HG03354 (cell line): Measurements from ENCODE around the gene MYO7B.

Experiments used
- ATAC-seq: cut with Tn5 transposase; IDR thresholded peaks from one replicate; pipeline ENCODE4 v1.9.1; 2021; ENCODE audit warnings: mild to moderate bottlenecking; ENCODE audit not compliant: unreplicated experiment, poor library complexity, severe bottlenecking

MYO7B gene

DNA sequence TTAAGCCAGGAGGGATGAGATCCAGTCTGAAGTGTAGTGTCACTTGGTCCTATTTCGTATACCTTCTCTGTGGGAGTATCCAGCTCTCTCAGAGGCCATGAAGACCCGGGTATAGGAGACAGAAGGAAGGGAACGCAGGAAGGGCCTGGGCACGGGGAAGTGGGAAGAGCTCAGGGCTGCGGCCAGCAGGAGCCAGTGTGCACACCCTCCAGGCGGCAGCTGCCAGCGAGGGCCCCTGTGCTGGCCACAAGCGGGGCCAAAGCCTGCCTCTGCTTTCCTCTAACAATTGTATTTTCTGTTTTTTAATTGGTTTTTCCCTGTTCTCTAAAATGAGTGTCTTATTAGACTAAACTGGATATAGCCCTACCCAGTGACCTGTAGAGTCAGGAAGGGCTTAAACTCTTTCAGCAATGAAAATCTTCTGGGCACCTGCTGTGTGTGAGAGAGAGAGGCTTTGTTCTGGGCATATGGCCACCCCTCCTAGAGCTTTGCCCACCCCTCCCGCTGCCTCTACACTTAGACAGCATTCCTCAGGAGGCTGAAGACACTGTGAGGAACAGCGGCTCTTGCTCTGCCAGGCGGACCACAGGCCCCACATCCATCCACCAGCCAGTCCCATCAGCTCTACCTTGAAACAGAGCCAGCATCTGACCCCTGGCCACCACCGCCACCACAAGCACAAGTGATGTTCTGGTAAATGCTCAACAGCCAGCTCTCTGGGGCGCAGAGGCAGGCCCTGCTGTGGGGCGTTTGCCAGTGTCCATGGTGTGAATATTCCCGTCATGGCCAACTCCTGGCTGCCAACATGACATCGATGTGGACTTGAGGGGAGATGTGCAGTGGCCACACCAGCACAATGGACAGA lies 120.0 kb downstream of the MYO7B start:
- ATAC-seq, result no peak

DNA sequence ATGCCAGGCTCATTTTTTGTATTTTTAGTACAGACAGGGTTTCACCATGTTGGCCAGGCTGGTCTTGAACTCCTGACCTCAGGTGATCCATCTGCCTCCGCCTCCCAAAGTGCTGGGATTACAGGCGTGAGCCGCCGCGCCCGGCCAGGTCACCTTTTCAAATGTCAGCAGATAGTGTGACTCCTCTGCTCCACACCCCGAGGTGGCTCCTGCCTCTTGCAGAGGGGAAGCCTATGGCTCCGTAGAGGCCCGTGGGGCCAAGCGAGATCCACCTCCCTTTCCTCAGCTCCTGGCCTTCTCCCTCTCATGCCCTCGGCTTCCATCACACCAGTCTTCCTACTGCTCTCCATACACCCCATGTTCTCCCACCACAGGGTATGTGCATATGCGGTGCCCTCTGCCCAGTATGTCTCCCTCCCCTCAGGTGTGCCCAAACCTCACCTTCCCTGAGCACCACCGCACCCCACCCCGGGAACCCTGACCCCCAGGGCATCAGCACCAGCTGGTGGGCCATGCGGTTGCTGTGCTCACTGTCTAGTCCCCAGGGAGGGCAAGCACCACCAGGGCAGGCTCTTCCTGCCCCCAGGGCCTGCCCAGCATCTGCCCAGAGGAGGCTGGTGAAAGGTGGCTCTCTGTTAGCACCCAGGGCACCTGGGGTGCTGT lies 121.2 kb downstream of the MYO7B start:
- ATAC-seq, result no peak

DNA sequence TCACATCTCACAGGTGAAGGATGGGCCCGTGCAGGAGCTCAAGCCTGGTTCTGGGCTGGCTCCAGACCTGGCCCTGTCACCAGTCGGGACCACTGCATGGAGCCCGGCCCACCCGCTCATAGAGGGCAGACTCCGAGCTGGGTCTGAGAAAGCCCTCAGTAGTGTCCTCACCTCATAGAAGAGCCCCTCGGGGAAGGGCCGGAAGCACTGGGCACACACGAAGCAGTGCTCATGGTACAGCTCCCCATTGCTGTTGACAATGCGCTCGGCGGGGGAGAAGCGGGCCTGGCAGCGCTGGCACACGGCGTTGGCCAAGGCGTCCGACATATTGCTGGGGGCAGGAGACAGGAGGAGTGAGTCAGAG lies 121.7 kb downstream of the MYO7B start:
- no peak for ATAC-seq

DNA sequence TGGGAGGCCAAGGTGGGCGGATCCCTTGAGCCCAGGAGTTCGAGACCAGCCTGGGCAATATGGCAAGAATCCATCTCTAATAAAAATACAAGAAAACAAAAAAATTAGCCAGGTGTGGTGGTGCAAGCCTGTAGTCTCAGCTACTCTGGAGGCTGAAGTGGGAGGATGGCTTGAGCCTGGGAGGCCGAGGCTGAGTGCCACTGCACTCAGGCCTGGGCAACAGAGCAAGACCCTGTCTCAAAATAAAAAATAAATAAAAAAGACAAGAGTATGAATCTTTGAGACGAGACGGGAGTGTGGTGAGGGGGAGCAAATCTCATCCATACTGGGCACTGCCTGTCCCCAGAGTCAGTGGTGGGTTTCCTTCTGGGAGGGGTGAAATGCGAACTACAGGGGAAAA lies 122.7 kb downstream of the MYO7B start:
- no peak for ATAC-seq

DNA sequence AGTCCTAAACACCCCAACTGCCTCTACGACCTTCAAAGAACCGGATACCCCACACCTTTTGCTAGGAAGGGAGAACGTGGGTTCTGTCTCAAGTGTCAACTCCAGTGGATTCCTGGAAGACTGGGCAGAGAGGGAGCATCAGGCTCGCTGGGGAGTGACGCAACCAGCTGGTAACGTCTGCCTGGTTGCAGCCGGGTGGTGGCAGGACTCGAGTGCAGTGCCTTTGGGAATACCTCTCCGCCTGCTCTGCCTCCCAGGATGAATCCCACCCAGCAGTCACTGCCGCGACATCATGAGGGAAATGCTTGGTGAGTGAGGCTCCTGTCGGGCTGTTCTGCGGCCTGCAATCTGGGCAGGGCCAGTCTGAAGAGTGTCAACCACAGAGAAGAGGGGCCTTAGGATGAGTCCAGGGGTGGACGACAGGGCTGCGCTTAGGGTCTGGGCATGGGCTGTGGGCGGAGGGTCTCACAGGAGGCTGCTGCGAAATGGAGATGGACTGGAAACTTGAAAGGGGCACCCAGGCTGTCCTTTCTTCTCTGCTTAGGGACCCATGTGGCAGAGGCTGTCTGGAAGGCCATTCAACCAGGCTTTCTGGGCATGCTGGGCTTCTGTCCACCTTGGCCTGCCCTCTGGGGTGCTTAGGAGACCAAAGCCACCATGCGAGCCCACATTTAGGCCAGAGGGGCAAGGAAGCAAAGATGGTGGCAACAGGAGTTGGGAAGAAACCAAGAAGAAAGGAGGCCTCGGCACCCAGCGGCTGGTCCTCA lies 123.3 kb downstream of the MYO7B start:
- no peak for ATAC-seq

DNA sequence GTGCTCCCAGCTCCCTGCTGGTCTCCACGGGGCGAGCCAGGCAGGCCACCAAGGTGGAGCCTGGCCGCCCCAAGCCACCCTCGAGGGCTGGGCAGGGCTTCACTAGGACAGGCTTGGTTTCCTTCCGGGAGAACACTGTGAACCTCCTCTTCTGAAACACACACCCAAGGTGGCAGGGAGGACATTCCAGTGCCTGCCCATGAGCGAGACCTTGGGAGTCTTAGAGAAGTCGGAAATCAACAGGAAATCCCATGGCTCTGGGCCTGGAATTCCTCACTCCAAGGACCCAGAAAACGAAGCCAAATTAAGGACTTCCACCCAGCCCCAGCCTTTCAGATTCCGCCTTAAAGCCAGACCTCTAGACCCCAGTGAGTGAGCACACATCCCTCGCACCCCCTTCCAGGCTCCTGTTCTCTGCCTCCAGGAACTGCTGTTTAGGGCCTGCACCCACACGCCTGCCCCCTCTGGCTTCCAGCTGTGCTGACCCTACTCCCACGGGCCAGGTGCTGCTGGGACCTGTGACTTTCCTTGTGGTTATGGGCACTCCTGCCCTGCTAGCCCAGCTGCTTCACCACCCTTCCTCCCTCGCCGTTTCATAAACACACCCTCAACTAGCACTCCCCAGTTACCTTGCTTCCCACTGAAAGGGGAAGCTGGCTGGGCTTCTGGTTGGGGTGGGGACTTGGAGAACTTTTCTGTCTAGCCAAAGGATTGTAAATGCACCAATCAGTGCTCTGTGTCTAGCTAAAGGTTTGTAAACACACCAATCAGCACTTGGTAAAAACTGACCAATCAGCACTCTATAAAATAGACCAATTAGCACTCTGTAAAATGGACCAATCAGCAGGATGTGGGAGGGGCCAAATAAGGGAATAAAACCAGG lies 124.2 kb downstream of the MYO7B start:
- no peak for ATAC-seq

DNA sequence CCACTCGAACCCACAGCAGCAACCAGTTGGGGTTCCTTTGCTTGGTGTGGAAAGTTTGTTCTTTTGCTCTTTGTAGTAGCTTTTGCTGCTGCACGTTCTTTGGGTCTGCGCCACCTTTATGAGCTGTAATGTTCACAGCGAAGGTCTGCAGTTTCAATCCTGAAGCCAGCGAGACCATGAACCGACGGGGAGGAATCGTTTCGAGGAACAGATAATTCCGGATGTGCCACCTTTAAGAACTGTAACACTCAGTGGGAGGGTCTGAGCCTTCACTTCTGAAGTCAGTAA lies 124.8 kb downstream of the MYO7B start:
- no peak for ATAC-seq

DNA sequence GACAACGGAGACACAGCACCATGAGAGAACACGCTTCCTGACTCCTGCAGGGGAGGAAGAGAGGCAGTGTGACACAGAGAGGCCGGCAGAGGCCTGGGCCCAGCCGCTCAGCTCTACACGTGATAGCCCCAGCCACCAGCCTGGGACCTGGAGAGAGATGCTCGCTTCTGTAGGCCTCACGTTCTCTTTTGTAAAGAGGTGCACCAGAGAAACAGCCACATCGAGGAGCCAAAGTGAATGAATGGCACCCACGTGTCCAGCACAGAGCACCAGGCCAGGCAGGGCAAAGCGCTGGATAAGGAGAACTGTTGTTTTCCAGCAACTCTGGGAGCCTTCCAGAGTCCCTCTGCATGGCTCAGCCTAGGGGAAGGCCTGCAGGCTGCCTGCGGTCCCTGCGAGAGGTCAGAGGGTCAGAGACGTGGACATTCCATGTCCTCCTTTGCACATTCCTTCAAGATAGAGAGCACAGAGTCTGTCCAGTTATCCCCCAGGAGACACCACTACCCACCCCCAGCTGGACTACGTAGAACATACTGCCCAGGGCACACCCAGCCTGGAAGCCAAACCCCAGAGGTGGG lies 125.7 kb downstream of the MYO7B start:
- ATAC-seq, result no peak

DNA sequence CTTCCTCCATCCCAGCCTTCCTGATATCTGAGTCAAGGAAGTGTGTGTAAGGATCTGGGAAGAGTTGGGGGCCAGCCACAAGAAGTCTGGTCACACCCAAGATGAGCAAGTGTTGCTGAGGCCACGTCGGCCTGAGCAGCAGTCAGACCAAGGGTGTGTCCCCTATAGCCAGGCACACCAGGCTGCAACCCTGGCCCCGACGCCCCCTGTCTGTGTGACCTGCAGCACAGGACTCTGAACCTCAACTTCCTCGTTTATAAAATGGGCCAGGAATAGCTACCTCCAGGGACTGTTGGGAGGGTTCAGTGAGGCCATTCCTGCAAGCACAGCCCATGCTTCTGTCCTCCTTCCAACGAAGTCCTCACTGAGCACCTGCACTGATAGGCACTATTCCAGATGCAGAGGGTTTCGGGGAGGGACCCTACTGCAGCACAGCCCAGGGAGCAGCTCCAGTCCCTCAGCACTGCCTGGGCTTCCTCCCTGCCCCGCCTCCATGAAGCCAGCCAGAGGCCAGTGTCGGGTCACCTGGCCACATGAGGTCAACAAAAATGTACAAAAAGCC lies 126.5 kb downstream of the MYO7B start:
- ATAC-seq, result no peak

DNA sequence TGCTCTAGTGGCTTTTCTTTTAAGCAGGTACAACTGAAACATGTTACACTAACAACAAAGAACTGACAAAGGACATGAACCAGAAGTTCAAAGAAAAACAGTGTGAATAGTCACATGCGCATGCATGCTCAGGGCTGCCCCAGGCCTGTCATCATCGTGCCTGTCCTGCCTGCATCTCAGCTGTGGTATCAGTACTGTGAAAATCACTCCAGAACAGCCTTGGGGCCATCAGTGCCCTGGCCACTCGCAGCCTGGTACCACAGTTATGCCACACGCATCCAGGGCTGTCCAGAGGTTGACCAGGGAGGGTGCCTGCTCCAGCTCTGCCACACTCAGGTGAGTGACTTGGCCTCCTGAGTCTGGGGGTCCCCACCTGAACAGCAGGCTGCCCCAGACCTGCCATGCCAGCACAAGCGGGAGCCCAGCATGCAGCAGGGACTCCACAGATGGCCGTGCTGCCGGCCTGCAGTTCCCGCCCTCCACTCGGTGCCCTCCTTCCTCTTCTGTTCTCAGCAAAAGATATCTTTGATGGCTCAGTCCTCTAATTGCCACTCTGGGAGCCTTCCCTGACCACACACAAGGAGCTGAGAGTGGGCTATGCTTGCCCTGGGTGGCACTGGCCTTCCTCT lies 127.6 kb downstream of the MYO7B start:
- ATAC-seq, result no peak

DNA sequence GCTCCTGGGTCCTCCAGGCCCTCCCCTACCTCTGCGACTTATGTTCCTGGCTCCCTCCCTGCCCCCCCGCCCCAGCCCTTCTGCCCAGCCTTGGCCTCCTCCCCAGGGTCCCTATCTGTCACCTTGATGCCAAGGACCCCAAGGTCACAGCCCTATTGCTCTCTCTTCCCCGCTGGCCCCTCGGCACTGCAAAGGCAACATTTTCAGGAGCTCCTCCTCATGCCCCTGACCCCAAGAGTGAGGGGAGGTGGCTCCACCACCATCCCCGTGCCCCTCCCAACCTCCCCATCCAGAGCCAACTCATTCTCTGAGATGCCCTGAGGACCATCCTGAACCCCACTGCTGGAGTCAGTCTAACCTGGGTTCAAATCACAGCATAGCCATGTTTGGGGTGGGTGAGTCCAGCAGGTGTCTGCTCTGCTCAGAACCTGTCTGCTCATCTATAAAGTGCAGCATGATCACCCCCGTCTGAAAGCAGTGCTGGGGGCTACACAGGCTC lies 128.1 kb downstream of the MYO7B start:
- no peak for ATAC-seq

DNA sequence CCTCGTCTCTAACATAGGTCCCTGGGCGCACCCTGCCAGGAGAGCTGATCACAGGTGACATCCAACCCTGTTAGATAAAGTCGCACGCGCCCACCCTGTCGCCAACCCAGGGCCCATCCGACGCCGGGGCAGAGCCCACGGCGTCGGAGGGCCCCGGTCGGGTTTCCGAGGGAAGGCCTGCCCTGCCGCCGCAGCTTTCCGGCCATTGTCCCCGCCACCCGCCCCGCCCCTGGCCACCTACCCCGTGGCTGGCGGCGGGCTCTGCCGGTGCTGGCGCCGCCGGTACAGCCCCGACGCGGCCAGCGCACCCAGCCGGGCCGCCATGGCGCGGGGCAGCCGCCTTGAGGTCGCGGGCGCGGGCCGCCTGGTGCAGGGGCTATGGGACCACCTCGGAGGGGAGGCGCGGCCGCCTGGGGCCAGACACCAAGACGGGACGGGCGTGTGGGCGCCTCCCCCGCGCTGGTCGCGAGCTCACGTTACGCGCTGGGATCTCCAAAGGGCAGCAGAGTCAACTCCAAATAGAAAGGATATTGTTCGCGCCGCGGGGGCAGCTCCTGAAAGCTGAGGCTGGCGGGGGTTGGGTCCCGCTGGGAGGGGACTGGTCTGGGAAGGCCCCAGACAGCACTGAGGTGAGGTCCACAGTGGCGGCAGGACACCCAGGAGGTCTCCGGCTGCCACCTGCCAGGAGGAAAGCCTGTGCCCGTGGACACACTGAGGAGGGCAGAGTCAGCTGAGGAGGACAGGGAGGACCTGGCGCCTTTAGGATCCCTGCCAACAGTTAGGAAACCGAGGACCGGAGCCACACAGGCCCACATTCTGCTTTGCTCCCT lies 128.8 kb downstream of the MYO7B start:
- no peak for ATAC-seq

DNA sequence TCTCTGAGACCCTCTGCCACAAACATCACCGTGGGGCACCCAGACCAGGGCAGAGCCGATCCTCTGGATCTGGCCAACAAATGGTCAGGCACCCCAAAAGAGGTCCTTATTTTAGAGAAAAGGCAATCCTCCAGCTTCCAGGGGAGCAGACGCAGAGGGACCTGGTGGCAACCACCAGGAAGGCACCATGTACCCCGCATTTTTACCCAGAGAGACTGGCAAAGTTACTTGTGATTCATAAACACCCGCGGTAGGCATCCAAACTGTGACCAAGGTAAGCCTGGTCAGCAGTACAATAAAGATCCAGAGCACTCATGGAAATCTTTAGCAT lies 129.4 kb downstream of the MYO7B start:
- ATAC-seq, result no peak

DNA sequence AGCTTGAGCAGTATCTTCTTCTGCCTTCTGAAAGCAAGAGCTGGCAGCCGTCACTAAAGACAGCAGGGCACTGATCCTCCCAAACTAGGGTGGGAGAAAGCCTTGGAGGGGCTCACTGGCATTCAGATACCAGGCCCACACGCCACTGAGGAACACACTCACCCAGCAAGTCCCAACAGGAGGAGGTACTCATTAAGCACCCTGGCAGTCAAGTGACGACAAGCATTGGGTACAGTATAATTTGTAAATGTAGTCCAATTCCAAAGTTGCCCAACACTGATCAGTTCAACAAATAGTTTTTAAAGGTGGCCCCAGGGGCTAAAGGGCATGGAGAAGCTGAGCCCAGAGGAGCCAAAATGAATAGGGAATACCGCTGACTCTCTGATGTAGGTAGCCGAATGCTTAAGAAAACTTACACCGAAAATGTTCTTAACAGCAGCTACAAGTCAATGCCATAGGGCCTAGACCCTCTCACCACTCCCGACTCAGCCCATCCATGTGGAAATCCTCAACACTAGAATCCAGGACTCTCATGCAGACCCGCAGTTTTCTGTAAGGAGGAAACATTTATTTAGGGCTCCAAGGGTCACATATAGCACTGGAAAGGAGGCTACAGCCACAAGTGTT lies 129.9 kb downstream of the MYO7B start:
- no peak for ATAC-seq

DNA sequence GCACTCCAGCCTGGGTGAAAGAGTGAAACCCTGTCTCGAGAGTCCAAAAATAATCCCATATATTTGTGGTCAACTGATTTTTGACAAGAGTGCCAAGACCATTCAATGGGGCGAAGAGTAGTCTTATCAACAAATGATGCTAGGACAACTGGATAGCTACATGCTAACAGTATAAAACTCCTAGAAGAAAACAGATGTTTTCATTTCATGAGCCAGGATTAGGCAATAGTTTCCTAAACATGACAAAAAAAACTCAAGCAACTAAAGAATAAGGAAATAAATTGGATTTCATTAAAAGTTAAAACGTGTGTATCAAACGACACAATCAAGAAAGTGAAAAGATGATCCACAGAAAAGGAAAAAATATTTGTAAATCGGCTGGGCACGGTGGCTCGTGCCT lies 133.6 kb downstream of the MYO7B start:
- no peak for ATAC-seq

DNA sequence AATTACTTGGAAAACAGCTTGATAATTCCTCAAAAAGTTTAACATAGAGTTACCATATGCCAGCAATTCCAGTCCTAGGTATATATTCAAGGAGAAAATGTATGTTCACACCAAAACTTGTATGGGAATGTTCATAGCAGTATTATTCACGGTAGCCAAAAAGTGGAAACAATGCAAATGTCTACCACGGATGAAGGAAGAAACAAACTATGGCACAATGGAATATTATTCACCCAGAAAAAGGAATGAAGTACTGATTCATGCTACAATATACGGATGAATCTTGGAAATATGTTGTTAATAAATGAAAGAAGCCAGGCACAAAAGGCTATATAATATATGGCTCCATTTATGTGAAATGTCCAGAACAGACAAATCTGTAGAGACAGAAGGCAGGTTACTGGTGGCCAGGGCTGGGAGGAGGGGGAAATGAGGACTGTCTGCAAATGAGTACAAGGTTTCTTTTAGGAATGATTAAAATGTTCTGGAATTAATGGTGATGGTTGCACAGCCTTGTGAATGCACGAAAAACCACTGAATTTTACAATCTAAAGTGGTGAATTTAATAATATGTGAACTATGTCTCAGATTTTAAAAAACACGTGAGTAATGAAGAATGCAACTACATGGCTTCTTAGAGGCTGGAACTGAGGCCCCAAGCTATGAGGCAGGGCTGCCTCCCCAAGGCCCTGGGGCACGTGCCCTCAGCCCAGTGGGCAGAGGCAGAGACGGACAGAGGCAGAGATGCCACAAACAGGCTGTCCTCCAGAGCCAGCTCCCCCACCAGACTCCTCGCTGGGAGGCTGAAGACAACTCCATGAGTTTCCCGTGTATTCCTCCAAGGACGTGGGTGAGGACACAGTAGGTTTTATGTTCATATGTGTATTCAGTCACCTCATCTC lies 134.8 kb downstream of the MYO7B start:
- no peak for ATAC-seq

DNA sequence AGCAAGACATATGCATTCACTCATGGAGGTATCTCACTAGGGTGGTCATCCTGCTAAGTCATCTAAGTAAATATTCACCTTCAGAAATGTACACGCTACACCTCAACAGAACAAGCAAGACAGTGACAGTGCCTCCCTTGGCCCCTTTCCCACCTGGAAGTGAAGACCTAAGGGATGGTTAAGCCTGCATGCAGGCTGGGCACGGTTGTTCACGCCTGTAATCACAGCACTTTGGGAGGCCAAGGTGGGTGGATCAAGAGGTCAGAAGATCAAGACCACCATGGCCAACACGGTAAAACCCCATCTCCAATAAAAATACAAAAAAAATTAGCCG lies 135.4 kb downstream of the MYO7B start:
- ATAC-seq, result no peak
